HEK293T (cell line): ENCODE data around the gene GYPC.

Experiments
- CTCF ChIA-PET: fragments of 350-600 bp; formaldehyde crosslinking; extraction: SDS; loops from one replicate; lab custom pipeline; 2021; ENCODE audit warnings: antibody characterized with exemption, inconsistent platforms; lab: Yijun Ruan, JAX
- POLR2A ChIA-PET: fragments of 350-600 bp; formaldehyde crosslinking; extraction: SDS; loops from one replicate; lab custom pipeline; 2020; ENCODE audit warnings: antibody characterized with exemption, inconsistent platforms; lab: Yijun Ruan, JAX
- DNase-seq: peaks from one replicate; pipeline ENCODE4 v3.0.0; 2012; ENCODE audit warnings: mixed read lengths; ENCODE audit errors: extremely low spot score
- ARNT ChIP-seq: fragments of 450-650 bp; IDR thresholded peaks from 2 replicates; pipeline ENCODE4 v1.6.1; 2017; ENCODE audit warnings: mild to moderate bottlenecking
- BHLHE40 ChIP-seq: fragments of 450-650 bp; IDR thresholded peaks from 2 replicates; pipeline ENCODE4 v1.6.1; 2016; ENCODE audit warnings: mild to moderate bottlenecking, moderate library complexity, borderline replicate concordance
- CTBP1 ChIP-seq: fragments of 450-650 bp; IDR thresholded peaks from 2 replicates; pipeline ENCODE4 v1.6.1; 2016; ENCODE audit warnings: borderline replicate concordance
- ELF4 ChIP-seq: fragments of 450-650 bp; IDR thresholded peaks from 2 replicates; pipeline ENCODE4 v1.6.1; 2017; ENCODE audit warnings: antibody characterized with exemption
- FOXA1 ChIP-seq: fragments of 450-650 bp; IDR thresholded peaks from 2 replicates; pipeline ENCODE4 v1.6.1; 2016; ENCODE audit warnings: mild to moderate bottlenecking
- FOXK2 ChIP-seq: fragments of 450-650 bp; IDR thresholded peaks from 2 replicates; pipeline ENCODE4 v1.6.1; 2016; ENCODE audit warnings: mild to moderate bottlenecking
- FOXM1 ChIP-seq: fragments of 450-650 bp; IDR thresholded peaks from 2 replicates; pipeline ENCODE4 v1.6.1; 2017; ENCODE audit warnings: mild to moderate bottlenecking, borderline replicate concordance
- HDGF ChIP-seq: fragments of 450-650 bp; IDR thresholded peaks from 2 replicates; pipeline ENCODE4 v1.6.1; 2017; ENCODE audit warnings: antibody characterized with exemption, borderline replicate concordance
- L3MBTL2 ChIP-seq: fragments of 450-650 bp; conservative IDR thresholded peaks from 2 replicates; pipeline ENCODE4 v1.6.1; 2016; ENCODE audit warnings: mild to moderate bottlenecking
- LEF1 ChIP-seq: fragments of 450-650 bp; IDR thresholded peaks from 2 replicates; pipeline ENCODE4 v1.6.1; 2017; ENCODE audit warnings: mild to moderate bottlenecking, borderline replicate concordance
- NFRKB ChIP-seq: fragments of 450-650 bp; IDR thresholded peaks from 2 replicates; pipeline ENCODE4 v1.6.1; 2016; ENCODE audit warnings: mild to moderate bottlenecking, moderate library complexity
- PKNOX1 ChIP-seq: fragments of 450-650 bp; IDR thresholded peaks from 2 replicates; pipeline ENCODE4 v1.6.1; 2016
- SP1 ChIP-seq: fragments of 450-650 bp; IDR thresholded peaks from 2 replicates; pipeline ENCODE4 v1.6.1; 2017
- SUZ12 ChIP-seq: fragments of 450-650 bp; IDR thresholded peaks from 2 replicates; pipeline ENCODE4 v1.6.1; 2016; ENCODE audit warnings: mild to moderate bottlenecking
- TARDBP ChIP-seq: fragments of 450-650 bp; IDR thresholded peaks from 2 replicates; pipeline ENCODE4 v1.6.1; 2016
- ZNF384 ChIP-seq: fragments of 450-650 bp; IDR thresholded peaks from 2 replicates; pipeline ENCODE4 v1.6.1; 2016

Gene GYPC

GRCh38 chr2:126655051-126655450 lies 907 bp upstream of the GYPC start:
- ChIA-PET POLR2A (no interaction called here), CTCF (no interaction called here)
- no peak for DNase-seq
- TF ChIP-seq TARDBP (no peak), FOXK2 (no peak), SP1 (no peak), ELF4 (no peak)

- ChIA-PET CTCF (interaction anchor here (1.8 kb wide), 1 partner anchor 121 kb away, joined by 5 read pairs; no protein-coding TSS in a partner anchor), POLR2A (interaction anchor here (0.8 to 1.4 kb wide), 4 partner anchors 13 to 45 kb away, joined by 3 to 4 read pairs (median 4); no protein-coding TSS in a partner anchor)
- TF ChIP-seq BHLHE40 (no peak), ARNT (no peak), HDGF (no peak), ZNF384 (no peak), ELF4 (no peak), FOXA1 (no peak), CTBP1 (no peak), PKNOX1 (no peak), LEF1 (no peak), SP1 (no peak), TARDBP (no peak), L3MBTL2 (no peak), NFRKB (no peak), FOXK2 (no peak), SUZ12 (no peak), FOXM1 (no peak)
- DNase-seq: peak; percentile 34
These were observed 631 bp downstream of the GYPC start for GRCh38 chr2:126656431-126657147.

GRCh38 chr2:126657148-126657635 lies 1.2 kb downstream of the GYPC start:
- ChIA-PET POLR2A (interaction anchor here (0.8 to 1.4 kb wide), 4 partner anchors 14 to 44 kb away, joined by 3 to 4 read pairs (median 4); no protein-coding TSS in a partner anchor), CTCF (interaction anchor here (1.8 kb wide), 1 partner anchor 120 kb away, joined by 5 read pairs; no protein-coding TSS in a partner anchor)
- peak; percentile 73 for DNase-seq
- TF ChIP-seq L3MBTL2 (peak; percentile 85), ARNT (peak; percentile 98), FOXK2 (peak; percentile 92), CTBP1 (peak; percentile 88), TARDBP (no peak)

- CTCF ChIA-PET: interaction anchor here (1.8 kb wide), 1 partner anchor 119 kb away, joined by 5 read pairs; no protein-coding TSS in a partner anchor
- TF ChIP-seq SUZ12 (no peak), FOXM1 (peak; percentile 57; the same call in 1 of the 2 replicates), L3MBTL2 (no peak), PKNOX1 (peak; percentile 92)
- DNase-seq: peak; percentile 69
- POLR2A ChIA-PET: interaction anchor here (0.8 to 1.4 kb wide), 4 partner anchors 14 to 43 kb away, joined by 3 to 4 read pairs (median 4); no protein-coding TSS in a partner anchor
These were observed 1.8 kb downstream of the GYPC start for GRCh38 chr2:126657636-126658318.

- CTCF ChIA-PET: interaction anchor here (1.8 kb wide), 1 partner anchor 119 kb away, joined by 5 read pairs; no protein-coding TSS in a partner anchor
- POLR2A ChIA-PET: no interaction called here
- no peak for DNase-seq
- TF ChIP-seq L3MBTL2 (no peak), CTBP1 (no peak), SP1 (no peak), LEF1 (no peak), SUZ12 (no peak), NFRKB (no peak), ELF4 (no peak), HDGF (no peak), FOXM1 (no peak), PKNOX1 (no peak), ZNF384 (no peak), TARDBP (no peak), ARNT (no peak), FOXA1 (no peak), BHLHE40 (no peak)
These were observed 2.5 kb downstream of the GYPC start for GRCh38 chr2:126658319-126658904.
